Neural cell (in vitro differentiated cells): Measurements from ENCODE around the gene PLEKHG5.

Experiments
- EZH2 ChIP-seq: fragments of 200-600, 300-800 bp; shearing (Covaris generic), sonication (generic); IDR thresholded peaks from 2 replicates; pipeline ENCODE4 v1.6.1; 2014; ENCODE audit warnings: antibody characterized with exemption, low read length, borderline replicate concordance, mild to moderate bottlenecking; ENCODE audit not compliant: insufficient read depth, poor library complexity, severe bottlenecking
- TF ChIP-seq, protein P1 (sequence below): fragments of 450-650 bp; IDR thresholded peaks from 2 replicates; pipeline ENCODE4 v1.5.1; 2014; ENCODE audit warnings: antibody characterized with exemption, mild to moderate bottlenecking, moderate library complexity; ENCODE audit not compliant: poor library complexity, severe bottlenecking

- TF ChIP-seq, protein P1, sequence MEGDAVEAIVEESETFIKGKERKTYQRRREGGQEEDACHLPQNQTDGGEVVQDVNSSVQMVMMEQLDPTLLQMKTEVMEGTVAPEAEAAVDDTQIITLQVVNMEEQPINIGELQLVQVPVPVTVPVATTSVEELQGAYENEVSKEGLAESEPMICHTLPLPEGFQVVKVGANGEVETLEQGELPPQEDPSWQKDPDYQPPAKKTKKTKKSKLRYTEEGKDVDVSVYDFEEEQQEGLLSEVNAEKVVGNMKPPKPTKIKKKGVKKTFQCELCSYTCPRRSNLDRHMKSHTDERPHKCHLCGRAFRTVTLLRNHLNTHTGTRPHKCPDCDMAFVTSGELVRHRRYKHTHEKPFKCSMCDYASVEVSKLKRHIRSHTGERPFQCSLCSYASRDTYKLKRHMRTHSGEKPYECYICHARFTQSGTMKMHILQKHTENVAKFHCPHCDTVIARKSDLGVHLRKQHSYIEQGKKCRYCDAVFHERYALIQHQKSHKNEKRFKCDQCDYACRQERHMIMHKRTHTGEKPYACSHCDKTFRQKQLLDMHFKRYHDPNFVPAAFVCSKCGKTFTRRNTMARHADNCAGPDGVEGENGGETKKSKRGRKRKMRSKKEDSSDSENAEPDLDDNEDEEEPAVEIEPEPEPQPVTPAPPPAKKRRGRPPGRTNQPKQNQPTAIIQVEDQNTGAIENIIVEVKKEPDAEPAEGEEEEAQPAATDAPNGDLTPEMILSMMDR: no peak
- TF ChIP-seq EZH2: no peak
Observed at GRCh38 chr1:6498576-6499111, 7.2 kb upstream of the PLEKHG5 start.
